Measurements from ENCODE around the gene XXYLT1. TPM values are rescaled to one million over a fixed set of nuclear protein-coding genes. Genes with fewer than 3 reads are reported as not detected.

XXYLT1 gene
- total and polyA plus RNA-seq, 9 of the 15 experiments (the other 6 are each of a cell fraction or from before 2014, with no cell fraction given), result 1.9 to 18.9 (median 15.0) TPM

GRCh38 chr3:195269375-195270078, 1.4 kb downstream of the XXYLT1 start:
- Histone ChIP-seq H3K79me2 (ENCODE audit: control insufficient read depth, insufficient read depth, low read length) (peaks cover 42% of the 10 kb centered on the region), H3K27ac (ENCODE audit: extremely low read depth, low read depth, low read length) (peak overlapping the region; percentile 7; the same call in 1 of the 3 replicates), H2AFZ (ENCODE audit: low read depth, low read length) (peak overlapping the region; percentile 88; the same call in 1 of the 2 replicates), H3K4me1 (replicated peaks in 1 of 2; ENCODE audit: control insufficient read depth in 2 of 2, insufficient read depth in 2 of 2, low read length in 2 of 2) (peaks cover 22 to 23% of the 10 kb centered on the region in 2 experiments), H3K4me2 (ENCODE audit: insufficient read depth, low read length) (peak overlapping the region; percentile 76), H4K20me1 (replicated peaks; ENCODE audit: control insufficient read depth, insufficient read depth, low read length) (peaks cover 5% of the 10 kb centered on the region; the same call in 1 of the 2 replicates), H3K27me3 (ENCODE audit: control insufficient read depth in 2 of 2, insufficient read depth in 2 of 2, low read length in 2 of 2) (no peaks in the 10 kb centered on the region), H3K36me3 (ENCODE audit: control insufficient read depth, insufficient read depth, low read length) (peaks cover 28% of the 10 kb centered on the region; the same call in 2 of the 3 replicates), H3K9me3 (replicated peaks; ENCODE audit: control insufficient read depth, insufficient read depth, low read depth, low read length) (no peaks in the 10 kb centered on the region), H3K9me1 (ENCODE audit: control insufficient read depth, insufficient read depth, low read length) (no peaks in the 10 kb centered on the region), H3K4me3 (peak overlapping the region; percentile 57), H3K9ac (ENCODE audit: insufficient read depth in 1 of 2, low read depth in 2 of 2, low read length in 2 of 2) (peak overlapping the region; percentile 70 to 96; a peak in 2 of 4 replicates)
- intact Hi-C loops (cut with micrococcal nuclease), result loop anchor here (2.0 to 10.0 kb wide), 5 partner anchors 173 to 935 kb away; partner anchors contain the start of genes ACAP2 and PPP1R2
- in situ Hi-C loops (cut with MboI), result loop anchor here (5.0 kb wide), 2 partner anchors 253 to 587 kb away; no protein-coding TSS in a partner anchor
- DNase-seq (ENCODE audit: extremely low read depth in 1 of 4, low spot score in 3 of 4), result peak in 2 of 4 experiments; percentile 41 to 73
- ATAC-seq, result no peak
- CTCF ChIA-PET (ENCODE audit: low intra/inter-chr PET ratio), result interaction anchor here (0.6 to 2.8 kb wide), 3 partner anchors 37 to 1217 kb away, joined by 3 to 112 read pairs (median 3); no protein-coding TSS in a partner anchor
- TSS peak; percentile 40 for BruUV-seq (replicated peaks)
- POLR2A ChIA-PET, result interaction anchor here (0.6 to 1.6 kb wide), 3 partner anchors 8 to 332 kb away, joined by 3 to 6 read pairs (median 4); no protein-coding TSS in a partner anchor
- 28% methylated on average over 5 of the region's 5 CpGs for WGBS (ENCODE audit: insufficient coverage, low coverage, missing lambda C conversion rate)
- peak; percentile 83 for FAIRE-seq
- peak; percentile 86 for TF ChIP-seq GATA2 (CRISPR knock-in tag; IDR thresholded peaks at IDR 0.05)
- peak in 1 of 3 experiments; percentile 25 for TF ChIP-seq YY1 (IDR thresholded peaks at IDR 0.05; ENCODE audit: borderline replicate concordance in 1 of 3, control insufficient read depth in 1 of 3, extremely low read depth in 1 of 3, insufficient read depth in 3 of 3, insufficient read length in 1 of 3, insufficient replicate concordance in 2 of 3, low read depth in 1 of 3, low read length in 2 of 3)
- TF ChIP-seq ZFP1 (CRISPR knock-in tag; IDR thresholded peaks at IDR 0.05), result no peak
- TF ChIP-seq, protein P1, sequence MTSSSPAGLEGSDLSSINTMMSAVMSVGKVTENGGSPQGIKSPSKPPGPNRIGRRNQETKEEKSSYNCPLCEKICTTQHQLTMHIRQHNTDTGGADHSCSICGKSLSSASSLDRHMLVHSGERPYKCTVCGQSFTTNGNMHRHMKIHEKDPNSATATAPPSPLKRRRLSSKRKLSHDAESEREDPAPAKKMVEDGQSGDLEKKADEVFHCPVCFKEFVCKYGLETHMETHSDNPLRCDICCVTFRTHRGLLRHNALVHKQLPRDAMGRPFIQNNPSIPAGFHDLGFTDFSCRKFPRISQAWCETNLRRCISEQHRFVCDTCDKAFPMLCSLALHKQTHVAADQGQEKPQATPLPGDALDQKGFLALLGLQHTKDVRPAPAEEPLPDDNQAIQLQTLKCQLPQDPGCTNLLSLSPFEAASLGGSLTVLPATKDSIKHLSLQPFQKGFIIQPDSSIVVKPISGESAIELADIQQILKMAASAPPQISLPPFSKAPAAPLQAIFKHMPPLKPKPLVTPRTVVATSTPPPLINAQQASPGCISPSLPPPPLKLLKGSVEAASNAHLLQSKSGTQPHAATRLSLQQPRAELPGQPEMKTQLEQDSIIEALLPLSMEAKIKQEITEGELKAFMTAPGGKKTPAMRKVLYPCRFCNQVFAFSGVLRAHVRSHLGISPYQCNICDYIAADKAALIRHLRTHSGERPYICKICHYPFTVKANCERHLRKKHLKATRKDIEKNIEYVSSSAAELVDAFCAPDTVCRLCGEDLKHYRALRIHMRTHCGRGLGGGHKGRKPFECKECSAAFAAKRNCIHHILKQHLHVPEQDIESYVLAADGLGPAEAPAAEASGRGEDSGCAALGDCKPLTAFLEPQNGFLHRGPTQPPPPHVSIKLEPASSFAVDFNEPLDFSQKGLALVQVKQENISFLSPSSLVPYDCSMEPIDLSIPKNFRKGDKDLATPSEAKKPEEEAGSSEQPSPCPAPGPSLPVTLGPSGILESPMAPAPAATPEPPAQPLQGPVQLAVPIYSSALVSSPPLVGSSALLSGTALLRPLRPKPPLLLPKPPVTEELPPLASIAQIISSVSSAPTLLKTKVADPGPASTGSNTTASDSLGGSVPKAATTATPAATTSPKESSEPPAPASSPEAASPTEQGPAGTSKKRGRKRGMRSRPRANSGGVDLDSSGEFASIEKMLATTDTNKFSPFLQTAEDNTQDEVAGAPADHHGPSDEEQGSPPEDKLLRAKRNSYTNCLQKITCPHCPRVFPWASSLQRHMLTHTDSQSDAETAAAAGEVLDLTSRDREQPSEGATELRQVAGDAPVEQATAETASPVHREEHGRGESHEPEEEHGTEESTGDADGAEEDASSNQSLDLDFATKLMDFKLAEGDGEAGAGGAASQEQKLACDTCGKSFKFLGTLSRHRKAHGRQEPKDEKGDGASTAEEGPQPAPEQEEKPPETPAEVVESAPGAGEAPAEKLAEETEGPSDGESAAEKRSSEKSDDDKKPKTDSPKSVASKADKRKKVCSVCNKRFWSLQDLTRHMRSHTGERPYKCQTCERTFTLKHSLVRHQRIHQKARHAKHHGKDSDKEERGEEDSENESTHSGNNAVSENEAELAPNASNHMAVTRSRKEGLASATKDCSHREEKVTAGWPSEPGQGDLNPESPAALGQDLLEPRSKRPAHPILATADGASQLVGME (CRISPR knock-in tag; IDR thresholded peaks at IDR 0.05), result 0 out of 2 replicates have a peak, but pooled peaks have one; percentile 59
- TF ChIP-seq CTCFL (IDR thresholded peaks at IDR 0.05; ENCODE audit: borderline replicate concordance, insufficient read depth, low read depth, low read length, poor library complexity, severe bottlenecking), result no peak
- peak; percentile 14; the same call in 1 of the 2 replicates for TF ChIP-seq NCOR1 (IDR thresholded peaks at IDR 0.05)
- TF ChIP-seq SOX6 (IDR thresholded peaks at IDR 0.05), result peak; percentile 49; the same call in 1 of the 2 replicates
- TF ChIP-seq HDAC2 (IDR thresholded peaks at IDR 0.05), result 0 out of 2 replicates have a peak, but pooled peaks have one; percentile 29
- TF ChIP-seq SMAD4 (CRISPR knock-in tag; conservative IDR thresholded peaks at IDR 0.05), result peak; percentile 59; the same call in 1 of the 2 replicates

Data from K562 (cell line).